ENCODE results near the gene EML2.
"Not testable (repeated sequence)": the region's sequence is repeated elsewhere in the genome, so short reads cannot be mapped to it uniquely, and the experiment has no call there.

Gene EML2

GRCh38 chr19:45637890-45638667, 1.1 kb downstream of the EML2 start:
- DNase-seq (ENCODE audit: low read depth, low spot score), result no peak
- Histone ChIP-seq H3K9me3 (ENCODE audit: insufficient read depth, low read length) (no peaks in the 10 kb centered on the region), H3K4me1 (ENCODE audit: insufficient read depth, insufficient read length) (peaks cover 3% of the 10 kb centered on the region), H3K9ac (ENCODE audit: insufficient read length, low read depth) (peak overlapping the region; percentile 76), H3K4me3 (ENCODE audit: insufficient read length, low read depth) (peak overlapping the region; percentile 52), H3K27me3 (ENCODE audit: insufficient read depth, insufficient read length) (no peaks in the 10 kb centered on the region), H3K36me3 (ENCODE audit: insufficient read depth, insufficient read length, low read length) (no peaks in the 10 kb centered on the region)
- TF ChIP-seq ZNF274 (IDR thresholded peaks at IDR 0.05; ENCODE audit: low read depth, low read length), result no peak
- TF ChIP-seq YY1 (IDR thresholded peaks at IDR 0.05; ENCODE audit: insufficient read depth, insufficient read length), result no peak
- no peak for TF ChIP-seq SUZ12 (IDR thresholded peaks at IDR 0.05; ENCODE audit: extremely low read depth, insufficient read depth, insufficient read length)

- Histone ChIP-seq H3K9me3 (ENCODE audit: insufficient read depth, low read length) (no peaks in the 10 kb centered on the region), H3K36me3 (ENCODE audit: insufficient read depth, insufficient read length, low read length) (no peaks in the 10 kb centered on the region), H3K4me1 (ENCODE audit: insufficient read depth, insufficient read length) (peaks cover 5% of the 10 kb centered on the region), H3K9ac (ENCODE audit: insufficient read length, low read depth) (peak overlapping the region; percentile 32), H3K27me3 (ENCODE audit: insufficient read depth, insufficient read length) (no peaks in the 10 kb centered on the region), H3K4me3 (ENCODE audit: insufficient read length, low read depth) (no peak overlapping the region)
- TF ChIP-seq SUZ12 (IDR thresholded peaks at IDR 0.05; ENCODE audit: extremely low read depth, insufficient read depth, insufficient read length) (no peak), YY1 (IDR thresholded peaks at IDR 0.05; ENCODE audit: insufficient read depth, insufficient read length) (no peak), ZNF274 (IDR thresholded peaks at IDR 0.05; ENCODE audit: low read depth, low read length) (no peak)
- DNase-seq (ENCODE audit: low read depth, low spot score), result no peak
These were observed 2.3 kb downstream of the EML2 start for GRCh38 chr19:45636902-45637301.

- H3K4me1 ChIP-seq (ENCODE audit: insufficient read depth, insufficient read length), result peaks cover 5% of the 10 kb centered on the region
- no peak for DNase-seq (ENCODE audit: low read depth, low spot score)
These were observed 2.9 kb downstream of the EML2 start for GRCh38 chr19:45636275-45636674.

GRCh38 chr19:45632468-45633196, 6.6 kb downstream of the EML2 start:
- TF ChIP-seq YY1 (IDR thresholded peaks at IDR 0.05; ENCODE audit: insufficient read depth, insufficient read length) (no peak), SUZ12 (IDR thresholded peaks at IDR 0.05; ENCODE audit: extremely low read depth, insufficient read depth, insufficient read length) (no peak), ZNF274 (IDR thresholded peaks at IDR 0.05; ENCODE audit: low read depth, low read length) (no peak)
- H3K9ac ChIP-seq (ENCODE audit: insufficient read length, low read depth), result peak overlapping the region; percentile 66
- no peak overlapping the region for H3K4me3 ChIP-seq (ENCODE audit: insufficient read length, low read depth)
- DNase-seq (ENCODE audit: low read depth, low spot score), result no peak
- no peaks in the 10 kb centered on the region for H3K27me3 ChIP-seq (ENCODE audit: insufficient read depth, insufficient read length)
- peaks cover 9% of the 10 kb centered on the region for H3K36me3 ChIP-seq (ENCODE audit: insufficient read depth, insufficient read length, low read length)
- peaks cover 8% of the 10 kb centered on the region for H3K4me1 ChIP-seq (ENCODE audit: insufficient read depth, insufficient read length)
- H3K9me3 ChIP-seq (ENCODE audit: insufficient read depth, low read length), result no peaks in the 10 kb centered on the region

More at GRCh38 chr19:45636275-45636674, 2.9 kb downstream of the EML2 start:
- Histone ChIP-seq H3K9me3 (ENCODE audit: insufficient read depth, low read length) (no peaks in the 10 kb centered on the region), H3K9ac (ENCODE audit: insufficient read length, low read depth) (no peak overlapping the region), H3K27me3 (ENCODE audit: insufficient read depth, insufficient read length) (no peaks in the 10 kb centered on the region), H3K36me3 (ENCODE audit: insufficient read depth, insufficient read length, low read length) (no peaks in the 10 kb centered on the region), H3K4me3 (ENCODE audit: insufficient read length, low read depth) (no peak overlapping the region)
- TF ChIP-seq SUZ12 (IDR thresholded peaks at IDR 0.05; ENCODE audit: extremely low read depth, insufficient read depth, insufficient read length) (no peak), YY1 (IDR thresholded peaks at IDR 0.05; ENCODE audit: insufficient read depth, insufficient read length) (no peak), ZNF274 (IDR thresholded peaks at IDR 0.05; ENCODE audit: low read depth, low read length) (no peak)

DNA sequence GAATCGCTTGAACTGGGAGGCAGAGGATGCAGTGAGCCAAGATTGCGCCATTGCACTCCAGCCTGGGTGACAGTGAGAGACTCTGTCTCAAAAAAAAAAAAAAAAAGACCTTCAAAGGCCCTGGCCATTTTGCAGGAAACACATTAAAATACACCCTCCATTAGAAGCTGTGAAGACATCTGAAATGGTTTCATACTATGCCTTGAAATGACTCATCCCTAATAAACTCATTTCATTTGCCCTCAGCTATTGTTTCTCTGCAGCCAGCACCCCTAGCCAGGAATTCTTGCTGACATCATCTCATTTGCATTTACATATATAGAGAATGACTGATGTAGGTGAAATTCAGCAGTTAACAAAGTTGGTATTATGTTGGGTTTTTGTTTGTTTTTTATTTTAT, 8.7 kb downstream of the EML2 start:
- Histone ChIP-seq H3K4me1 (ENCODE audit: insufficient read depth, insufficient read length) (peaks cover 8% of the 10 kb centered on the region), H3K9ac (ENCODE audit: insufficient read length, low read depth) (no peak overlapping the region), H3K9me3 (ENCODE audit: insufficient read depth, low read length) (no peaks in the 10 kb centered on the region), H3K36me3 (ENCODE audit: insufficient read depth, insufficient read length, low read length) (peaks cover 12% of the 10 kb centered on the region), H3K4me3 (ENCODE audit: insufficient read length, low read depth) (no peak overlapping the region), H3K27me3 (ENCODE audit: insufficient read depth, insufficient read length) (no peaks in the 10 kb centered on the region)
- TF ChIP-seq YY1 (IDR thresholded peaks at IDR 0.05; ENCODE audit: insufficient read depth, insufficient read length) (no peak), ZNF274 (IDR thresholded peaks at IDR 0.05; ENCODE audit: low read depth, low read length) (no peak), SUZ12 (IDR thresholded peaks at IDR 0.05; ENCODE audit: extremely low read depth, insufficient read depth, insufficient read length) (no peak)
- no peak for DNase-seq (ENCODE audit: low read depth, low spot score)

DNA sequence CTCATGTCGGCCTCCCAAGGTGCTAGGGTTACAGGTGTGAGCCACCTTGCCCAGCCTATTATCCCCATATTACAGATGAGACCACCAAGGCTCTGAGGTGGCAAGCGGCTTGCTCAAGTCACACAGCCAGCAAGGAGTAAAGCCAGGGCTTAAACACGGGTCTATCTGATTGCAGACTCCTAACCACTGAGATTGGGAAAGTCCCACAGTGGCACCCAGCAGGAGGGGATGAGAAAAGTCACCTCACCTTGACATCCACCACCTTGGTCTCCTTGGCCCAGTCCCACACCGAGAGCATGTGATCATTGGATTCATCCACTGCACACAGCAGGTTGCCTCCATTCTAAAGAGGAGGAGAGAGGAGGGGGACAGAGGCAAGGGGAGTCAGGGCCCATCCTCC, 9.5 kb downstream of the EML2 start:
- Histone ChIP-seq H3K9ac (ENCODE audit: insufficient read length, low read depth) (no peak overlapping the region), H3K36me3 (ENCODE audit: insufficient read depth, insufficient read length, low read length) (peaks cover 15% of the 10 kb centered on the region), H3K9me3 (ENCODE audit: insufficient read depth, low read length) (no peaks in the 10 kb centered on the region), H3K27me3 (ENCODE audit: insufficient read depth, insufficient read length) (no peaks in the 10 kb centered on the region), H3K4me3 (ENCODE audit: insufficient read length, low read depth) (no peak overlapping the region), H3K4me1 (ENCODE audit: insufficient read depth, insufficient read length) (peaks cover 8% of the 10 kb centered on the region)
- TF ChIP-seq SUZ12 (IDR thresholded peaks at IDR 0.05; ENCODE audit: extremely low read depth, insufficient read depth, insufficient read length) (no peak), YY1 (IDR thresholded peaks at IDR 0.05; ENCODE audit: insufficient read depth, insufficient read length) (no peak), ZNF274 (IDR thresholded peaks at IDR 0.05; ENCODE audit: low read depth, low read length) (no peak)
- no peak for DNase-seq (ENCODE audit: low read depth, low spot score)

GRCh38 chr19:45628219-45628618, 11.0 kb downstream of the EML2 start:
- H3K36me3 ChIP-seq (ENCODE audit: insufficient read depth, insufficient read length, low read length), result peaks cover 22% of the 10 kb centered on the region
- DNase-seq (ENCODE audit: low read depth, low spot score); H3K4me1 ChIP-seq (ENCODE audit: insufficient read depth, insufficient read length); H3K9ac ChIP-seq (ENCODE audit: insufficient read length, low read depth); H3K4me3 ChIP-seq (ENCODE audit: insufficient read length, low read depth); H3K27me3 ChIP-seq (ENCODE audit: insufficient read depth, insufficient read length); H3K9me3 ChIP-seq (ENCODE audit: insufficient read depth, low read length): not testable (repeated sequence)
